OCI-LY3 (cell line): Measurements from ENCODE around the gene RBL2.

ENCODE experiments used
- CTCF ChIP-seq: fragments of 200-600, 300-600 bp; sonication (generic); IDR thresholded peaks from 2 replicates; pipeline ENCODE4 v1.5.1; 2014; ENCODE audit warnings: antibody characterized with exemption, low read length, low read depth
- EZH2phosphoT487 ChIP-seq: fragments of 200-600 bp; shearing (Covaris generic); IDR thresholded peaks from 2 replicates; pipeline ENCODE4 v1.6.1; 2018; ENCODE audit warnings: antibody characterized with exemption, mixed run types, low read depth

DNA sequence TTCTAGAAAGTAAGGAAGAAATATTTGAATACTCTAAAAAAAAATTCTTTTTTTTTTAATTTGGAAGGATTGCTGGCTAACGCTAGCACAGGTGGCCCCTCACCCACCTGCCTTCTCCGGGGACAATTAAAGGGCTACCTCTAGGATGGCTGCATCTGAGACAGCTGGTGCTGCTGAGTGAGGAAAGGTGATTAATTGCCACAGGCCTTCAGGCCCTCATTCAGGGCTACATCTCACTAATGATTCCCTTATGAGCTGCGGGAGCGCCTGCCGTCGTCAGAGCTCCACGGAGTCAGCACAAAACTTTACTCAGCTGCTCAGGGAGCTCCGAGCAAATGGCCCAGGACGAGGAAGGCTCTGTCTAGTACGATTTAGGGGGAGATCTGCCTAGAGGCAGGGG, 95.8 kb downstream of the RBL2 start:
- TF ChIP-seq CTCF = no peak
- TF ChIP-seq EZH2phosphoT487 = no peak
